K562 (cell line): ENCODE results near the gene KCNK7. TPM values are rescaled to one million over a fixed set of nuclear protein-coding genes. Genes with fewer than 3 reads are reported as not detected.
A peak's percentile ranks its signal among the peaks of the same experiment; 100 is the strongest.

ENCODE experiments used
- ATAC-seq: fragments of 200-7000 bp; cut with Tn5 transposase; 3 replicates; pipeline ENCODE4 v1.9.1; 2020; ENCODE audit warnings: moderate library complexity
- BruUV-seq: library from RNA; stranded (reverse); fragments of 400-500 nt; replicated peaks from 2 replicates; lab custom pipeline; 2021; lab: Mats Ljungman, UMichigan
- CTCF ChIA-PET: fragments of 300-600 bp; formaldehyde crosslinking; extraction: SDS; loops from one replicate; lab custom pipeline; 2021; ENCODE audit warnings: low intra/inter-chr PET ratio; lab: Yijun Ruan, JAX
- POLR2A ChIA-PET: fragments of 300-600, 350-650 bp; sonication (Branson Sonifier 250); formaldehyde crosslinking; extraction: SDS; loops from one replicate; lab custom pipeline; 2021; ENCODE audit warnings: antibody characterized with exemption, inconsistent platforms; lab: Yijun Ruan, JAX
- DNase-seq, 4 experiments: peaks; one replicate each; pipeline versions ENCODE4 v3.0.0 to v3.0.0-alpha.2; 2011 to 2018; ENCODE audit warnings: low spot score in 3 of 4, mixed read lengths in 3 of 4; ENCODE audit errors: extremely low read depth in 1 of 4
- FAIRE-seq: peaks from 2 replicates; lab custom pipeline; 2011; peaks lifted over from hg19 to GRCh38; lab: Jason Lieb, UNC
- H2AFZ ChIP-seq: 2 replicates; pipeline ENCODE4 v1.6.0; 2011; ENCODE audit warnings: low read depth, low read length, control low read depth, inconsistent platforms
- H3K27ac ChIP-seq: fragments of 200-600 bp; 3 replicates; pipeline ENCODE4 v1.8.0; 2011; ENCODE audit warnings: low read depth, mild to moderate bottlenecking, control low read depth, inconsistent platforms, low read length, moderate library complexity, mixed read lengths; ENCODE audit errors: extremely low read depth
- H3K27me3 ChIP-seq, 2 experiments: fragments of 300-600 bp in 1 of 2; 2 replicates in 1 of 2; 3 replicates in 1 of 2; pipeline versions ENCODE4 v1.6.0 to v1.8.0; 2011; ENCODE audit warnings: inconsistent platforms in 2 of 2, low read length in 2 of 2, mild to moderate bottlenecking in 1 of 2, mixed read lengths in 1 of 2, moderate library complexity in 1 of 2; ENCODE audit not compliant: control insufficient read depth in 2 of 2, insufficient read depth in 2 of 2
- H3K36me3 ChIP-seq: fragments of 300-600 bp; 3 replicates; pipeline ENCODE4 v1.8.0; 2011; ENCODE audit warnings: mild to moderate bottlenecking, low read length, inconsistent platforms; ENCODE audit not compliant: control insufficient read depth, insufficient read depth
- H3K4me1 ChIP-seq, 2 experiments: fragments of 200-600 bp in 1 of 2; replicated peaks in 1 of 2; 2 replicates in 1 of 2; 3 replicates in 1 of 2; pipeline versions ENCODE4 v1.5.1 to v1.8.0; 2011; ENCODE audit warnings: inconsistent platforms in 2 of 2, low read length in 2 of 2, mild to moderate bottlenecking in 1 of 2, mixed read lengths in 1 of 2, moderate library complexity in 1 of 2; ENCODE audit not compliant: control insufficient read depth in 2 of 2, insufficient read depth in 2 of 2
- H3K4me2 ChIP-seq: 2 replicates; pipeline ENCODE4 v1.6.1; 2011; ENCODE audit warnings: low read length, control low read depth, inconsistent platforms, mixed read lengths; ENCODE audit not compliant: insufficient read depth
- H3K4me3 ChIP-seq: fragments of 200-600 bp; sonication (generic), shearing (Covaris generic); 2 replicates; pipeline ENCODE4 v1.5.1; 2016; ENCODE audit warnings: control low read depth, inconsistent platforms
- H3K79me2 ChIP-seq: fragments of 200-600 bp; 3 replicates; pipeline ENCODE4 v1.8.0; 2011; ENCODE audit warnings: low read length, inconsistent platforms; ENCODE audit not compliant: control insufficient read depth, insufficient read depth
- H3K9ac ChIP-seq, 2 experiments: 2 replicates each; pipeline versions ENCODE4 v1.6.0 to v1.6.1; 2011; ENCODE audit warnings: low read depth in 2 of 2, low read length in 2 of 2, control low read depth in 1 of 2, inconsistent platforms in 1 of 2, mild to moderate bottlenecking in 1 of 2, mixed read lengths in 1 of 2; ENCODE audit not compliant: insufficient read depth in 1 of 2
- H3K9me1 ChIP-seq: one replicate; pipeline ENCODE4 v1.6.0; 2011; ENCODE audit warnings: inconsistent platforms, mild to moderate bottlenecking, low read length, moderate library complexity; ENCODE audit not compliant: control insufficient read depth, insufficient read depth
- H3K9me3 ChIP-seq: replicated peaks from 2 replicates; pipeline ENCODE4 v1.5.1; 2011; ENCODE audit warnings: low read depth, low read length, inconsistent platforms; ENCODE audit not compliant: control insufficient read depth, insufficient read depth
- H4K20me1 ChIP-seq: replicated peaks from 2 replicates; pipeline ENCODE4 v1.6.1; 2011; ENCODE audit warnings: low read length, inconsistent platforms, mixed read lengths; ENCODE audit not compliant: control insufficient read depth, insufficient read depth
- FOXA1 ChIP-seq: fragments of 450-650 bp; IDR thresholded peaks from 2 replicates; pipeline ENCODE4 v1.6.1; 2016; ENCODE audit warnings: mild to moderate bottlenecking, borderline replicate concordance
- MED1 ChIP-seq: sonication (generic); formaldehyde crosslinking; IDR thresholded peaks from 2 replicates; pipeline ENCODE4 v1.8.1; 2023; ENCODE audit warnings: missing genetic modification reagents, borderline replicate concordance
- NCOA2 ChIP-seq, 2 experiments: fragments of 450-650 bp; IDR thresholded peaks; 2 replicates each; pipeline ENCODE4 v1.6.1; 2018; ENCODE audit warnings: mild to moderate bottlenecking in 2 of 2, moderate library complexity in 1 of 2; ENCODE audit not compliant: partially characterized antibody in 2 of 2
- SRF ChIP-seq, 2 experiments: fragments of 250-450, 450-650 bp in 1 of 2; sonication (Bioruptor Pico) in 1 of 2; sonication (generic) in 1 of 2; formaldehyde crosslinking; IDR thresholded peaks; 2 replicates each; pipeline versions ENCODE4 v1.5.0 to v1.5.1; 2020 to 2022; ENCODE audit warnings: mild to moderate bottlenecking in 1 of 2, missing genetic modification reagents in 1 of 2
- ZBED1 ChIP-seq: IDR thresholded peaks from 2 replicates; pipeline ENCODE4 v1.6.1; 2014
- WGBS: fragments of 100-300 bp; shearing (Covaris generic); methylation state at CpG from one replicate; pipeline ENCODE4 v1.1.6; 2016; ENCODE audit warnings: low coverage, mixed read lengths; ENCODE audit not compliant: insufficient coverage; ENCODE audit errors: missing lambda C conversion rate; 5-methylcytosine and 5-hydroxymethylcytosine counted together
- in situ Hi-C: fragments of 300-500 bp; cut with MboI; formaldehyde crosslinking; loops from 4 replicates; pipeline ENCODE4 v1.15.0; 2018; ENCODE audit warnings: inconsistent platforms, mixed read lengths
- intact Hi-C: fragments of 100-400 bp; cut with micrococcal nuclease; formaldehyde crosslinking; loops from 2 replicates; pipeline ENCODE4 v1.14.2; 2022
- polyA plus RNA-seq, 8 experiments: library from polyadenylated mRNA; depleted of rRNA in 4 of 8; stranded (reverse) in 5 of 8; unstranded in 3 of 8; fragments of >200 nt; fragmentation: Nextera tagmentation in 2 of 8; fragmentation: Illumina TruSeq in 1 of 8; extraction: Ambion mirVana in 2 of 8; extraction: Trizol in 1 of 8; gene quantifications; 2 replicates each; pipeline versions ENCODE4 v1.2.1 to v1.2.3, GENCODE V29; 2011 to 2014; ENCODE audit warnings: inconsistent platforms in 1 of 8, missing spikeins in 1 of 8
- total RNA-seq, 7 experiments: library from RNA; depleted of rRNA in 6 of 7; stranded (reverse); fragments of >200 nt in 6 of 7; fragmentation: Illumina TruSeq in 2 of 7; extraction: Trizol in 2 of 7; gene quantifications; 2 replicates each; pipeline versions ENCODE4 v1.2.1 to v1.2.3, GENCODE V29; 2011 to 2021; ENCODE audit warnings: low replicate concordance in 1 of 7

The KCNK7 gene
- total and polyA plus RNA-seq, 9 of the 15 experiments (the other 6 are each of a cell fraction or from before 2014, with no cell fraction given): 0.07 to 0.40 TPM; not detected in 7

DNA sequence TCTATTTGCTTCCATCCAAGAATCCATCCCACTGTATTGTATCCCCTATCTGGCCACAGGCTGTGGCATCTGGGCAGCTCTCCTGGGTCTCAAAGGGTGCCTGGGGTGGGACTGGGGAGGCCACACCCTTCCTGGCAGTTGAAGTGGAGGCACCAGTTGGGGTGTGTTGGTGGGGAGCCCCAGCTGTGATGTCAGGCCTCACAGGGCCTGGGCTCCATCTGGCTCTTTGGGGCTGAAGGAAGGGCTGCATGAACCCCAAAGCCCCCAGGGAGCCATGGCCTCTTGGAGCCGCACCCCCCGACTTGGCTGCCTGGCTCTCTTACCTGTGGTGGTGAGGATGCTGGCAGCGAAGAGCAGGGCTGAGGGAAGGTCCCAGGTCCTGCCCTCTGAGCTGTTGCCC, 469 bp downstream of the KCNK7 start:
- CTCF ChIA-PET: no interaction called here
- no peaks in the 10 kb centered on the region for H3K9me3 ChIP-seq
- POLR2A ChIA-PET: interaction anchor here (0.6 to 3.4 kb wide), 12 partner anchors 9 to 556 kb away, joined by 3 to 17 read pairs (median 4); partner anchors contain the start of genes MALAT1, PCNX3 and ZNRD2
- in situ Hi-C loops: no loop called here
- no peak overlapping the region for H3K4me2 ChIP-seq
- no peaks in the 10 kb centered on the region for H3K9me1 ChIP-seq
- ATAC-seq: no peak
- no peak for FAIRE-seq
- intact Hi-C loops: no loop called here
- H2AFZ ChIP-seq: no peak overlapping the region
- peak overlapping the region in 1 of 2 experiments; percentile 82; a peak in 2 of 4 replicates for H3K9ac ChIP-seq
- peak in 1 of 4 experiments; percentile 24 for DNase-seq
- H3K36me3 ChIP-seq: peaks cover 45% of the 10 kb centered on the region; the same call in 2 of the 3 replicates
- TF ChIP-seq MED1 (CRISPR knock-in tag) (0 out of 2 replicates have a peak, but pooled peaks have one; percentile 44), NCOA2 (IDR thresholded peaks at IDR 0.05; ENCODE audit: partially characterized antibody in 2 of 2) (no peak)
- no peak overlapping the region for H3K4me3 ChIP-seq
- no peak overlapping the region for H3K27ac ChIP-seq
- H3K27me3 ChIP-seq: no peaks in the 10 kb centered on the region
- H3K79me2 ChIP-seq: no peaks in the 10 kb centered on the region
- BruUV-seq: no TSS peak
- peaks cover 6 to 51% of the 10 kb centered on the region in 2 experiments; a peak in 4 of 5 replicates for H3K4me1 ChIP-seq
- no peaks in the 10 kb centered on the region for H4K20me1 ChIP-seq
- 91% methylated on average over 3 of the region's 3 CpGs for WGBS

DNA sequence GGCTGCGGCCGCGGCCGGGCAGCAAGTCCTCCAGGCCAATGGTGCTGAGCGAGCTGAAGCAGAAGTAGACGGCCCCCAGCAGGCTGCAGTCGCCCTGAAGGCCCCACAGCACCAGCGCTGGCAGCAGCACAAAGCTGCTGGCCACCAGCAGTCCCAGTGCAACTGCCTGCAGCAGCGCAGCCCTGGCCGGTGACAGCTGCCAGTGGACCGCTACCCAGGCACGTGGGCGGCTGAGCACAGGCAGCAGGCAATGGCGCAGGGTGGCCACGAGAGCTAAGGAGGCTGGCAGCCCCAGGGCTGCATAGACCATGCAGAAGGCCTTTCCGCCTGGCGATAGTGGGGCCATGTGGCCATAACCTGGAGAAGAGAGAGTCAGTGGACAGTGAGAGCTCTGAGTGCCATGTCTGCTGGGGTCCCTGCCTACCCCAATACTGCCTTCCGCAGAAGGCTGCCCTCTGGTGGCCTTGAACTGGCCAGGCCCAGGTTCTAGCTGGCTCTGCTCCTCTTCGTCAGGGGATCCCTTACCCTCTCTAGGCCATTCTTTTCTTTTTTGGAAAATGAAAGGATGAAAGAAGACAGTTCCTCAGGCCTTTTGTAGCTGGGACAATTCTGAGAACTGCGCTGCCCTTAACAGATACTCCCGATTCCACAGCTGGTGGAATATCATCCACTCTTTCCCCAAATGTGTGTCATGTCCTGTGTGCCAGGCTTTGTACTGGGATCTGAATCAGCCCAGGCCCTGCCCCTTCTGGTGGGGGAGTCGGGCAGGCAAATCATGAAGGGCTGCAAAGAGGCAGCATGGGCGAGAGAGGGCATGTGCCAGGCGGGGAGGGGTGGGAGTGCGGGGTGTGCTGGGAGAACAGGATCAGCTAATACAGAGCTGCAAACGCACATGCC, 1.8 kb downstream of the KCNK7 start:
- Histone ChIP-seq H3K36me3 (peaks cover 47% of the 10 kb centered on the region; the same call in 2 of the 3 replicates), H3K27ac (no peak overlapping the region), H3K4me2 (no peak overlapping the region), H3K79me2 (no peaks in the 10 kb centered on the region), H3K9me3 (no peaks in the 10 kb centered on the region), H4K20me1 (no peaks in the 10 kb centered on the region), H3K4me3 (no peak overlapping the region), H3K9ac (no peak overlapping the region), H3K27me3 (no peaks in the 10 kb centered on the region), H3K9me1 (no peaks in the 10 kb centered on the region), H2AFZ (no peak overlapping the region), H3K4me1 (peaks cover 8 to 59% of the 10 kb centered on the region in 2 experiments; a peak in 4 of 5 replicates)
- ATAC-seq: peak; percentile 80
- intact Hi-C loops (no loop called here), in situ Hi-C loops (no loop called here)
- FAIRE-seq: peak; percentile 91
- WGBS: 77% methylated on average over 19 of the region's 26 CpGs
- ChIA-PET CTCF (interaction anchor here (0.5 kb wide), 1 partner anchor 226 kb away, joined by 3 read pairs; no protein-coding TSS in a partner anchor), POLR2A (interaction anchor here (0.6 to 3.4 kb wide), 17 partner anchors 9 to 211 kb away, joined by 3 to 17 read pairs (median 5); partner anchors contain the start of genes EHBP1L1, MALAT1, PCNX3 and SLC25A45)
- BruUV-seq: no TSS peak
- DNase-seq: peak; percentile 46 to 67 (median 56)
- no peak for TF ChIP-seq SRF (CRISPR knock-in tag; IDR thresholded peaks at IDR 0.05)
- no peak for TF ChIP-seq FOXA1
- 0 out of 2 replicates have a peak, but pooled peaks have one; percentile 17 for TF ChIP-seq ZBED1
